HepG2 (cell line): ENCODE measurements around the gene MIDN. TPM values are rescaled to one million over a fixed set of nuclear protein-coding genes. Genes with fewer than 3 reads are reported as not detected.
A peak's percentile ranks its signal among the peaks of the same experiment; 100 is the strongest.

Experiments
- FOXC1 ChIP-seq: sonication (generic); formaldehyde crosslinking; IDR thresholded peaks from 2 replicates; pipeline ENCODE4 v1.8.0; 2022; ENCODE audit warnings: mild to moderate bottlenecking, missing genetic modification reagents, borderline replicate concordance
- HOXA5 ChIP-seq: sonication (generic); formaldehyde crosslinking; IDR thresholded peaks from 2 replicates; pipeline ENCODE4 v1.4.0; 2020; ENCODE audit warnings: missing genetic modification reagents
- THAP11 ChIP-seq: IDR thresholded peaks from 2 replicates; pipeline ENCODE4 v1.6.1; 2016; ENCODE audit warnings: missing biosample characterization, missing genetic modification reagents
- ZBTB7B ChIP-seq: sonication (generic); formaldehyde crosslinking; IDR thresholded peaks from 2 replicates; pipeline ENCODE4 v1.4.0; 2020; ENCODE audit warnings: missing genetic modification reagents
- ZNF207 ChIP-seq: fragments of 450-650 bp; IDR thresholded peaks from 2 replicates; pipeline ENCODE4 v1.6.1; 2016; ENCODE audit warnings: antibody characterized with exemption, borderline replicate concordance
- ZNF788 ChIP-seq: sonication (generic); formaldehyde crosslinking; IDR thresholded peaks from 2 replicates; pipeline ENCODE4 v1.5.0; 2020; ENCODE audit warnings: mild to moderate bottlenecking, missing genetic modification reagents, borderline replicate concordance
- polyA plus RNA-seq, 8 experiments: library from polyadenylated mRNA; depleted of rRNA in 3 of 8; stranded (reverse) in 7 of 8; unstranded in 1 of 8; fragments of >200 nt; fragmentation: Illumina TruSeq in 4 of 8; extraction: Trizol in 4 of 8; gene quantifications; 2 replicates each; pipeline versions ENCODE4 v1.2.1 to v1.2.3, GENCODE V29; 2011 to 2016; ENCODE audit warnings: low read depth in 4 of 8, missing spikeins in 1 of 8, mixed read lengths in 1 of 8; ENCODE audit not compliant: insufficient read depth in 1 of 8
- total RNA-seq, 5 experiments: library from RNA; depleted of rRNA; stranded (reverse); fragments of >200 nt; fragmentation: Illumina TruSeq; extraction: Trizol; gene quantifications; 2 replicates each; pipeline ENCODE4 v1.2.3, GENCODE V29; 2016; ENCODE audit warnings: low read depth in 1 of 5
- TF ChIP-seq, protein P1 (sequence below): sonication (generic); formaldehyde crosslinking; IDR thresholded peaks from 2 replicates; pipeline ENCODE4 v1.4.0; 2020; ENCODE audit warnings: missing genetic modification reagents
- TF ChIP-seq, protein P2 (sequence below): sonication (generic); formaldehyde crosslinking; IDR thresholded peaks from 2 replicates; pipeline ENCODE4 v1.4.0; 2020; ENCODE audit warnings: low read depth, missing genetic modification reagents
- TF ChIP-seq, protein P3 (sequence below): sonication (generic); formaldehyde crosslinking; IDR thresholded peaks from 2 replicates; pipeline ENCODE4 v1.8.1; 2023; ENCODE audit warnings: mild to moderate bottlenecking, inconsistent platforms, moderate library complexity, missing genetic modification reagents, borderline replicate concordance

MIDN gene
- total and polyA plus RNA-seq, 2 of the 13 experiments (the other 11 are each of a cell fraction or from before 2014, with no cell fraction given): 8.4 to 18.0 TPM

DNA sequence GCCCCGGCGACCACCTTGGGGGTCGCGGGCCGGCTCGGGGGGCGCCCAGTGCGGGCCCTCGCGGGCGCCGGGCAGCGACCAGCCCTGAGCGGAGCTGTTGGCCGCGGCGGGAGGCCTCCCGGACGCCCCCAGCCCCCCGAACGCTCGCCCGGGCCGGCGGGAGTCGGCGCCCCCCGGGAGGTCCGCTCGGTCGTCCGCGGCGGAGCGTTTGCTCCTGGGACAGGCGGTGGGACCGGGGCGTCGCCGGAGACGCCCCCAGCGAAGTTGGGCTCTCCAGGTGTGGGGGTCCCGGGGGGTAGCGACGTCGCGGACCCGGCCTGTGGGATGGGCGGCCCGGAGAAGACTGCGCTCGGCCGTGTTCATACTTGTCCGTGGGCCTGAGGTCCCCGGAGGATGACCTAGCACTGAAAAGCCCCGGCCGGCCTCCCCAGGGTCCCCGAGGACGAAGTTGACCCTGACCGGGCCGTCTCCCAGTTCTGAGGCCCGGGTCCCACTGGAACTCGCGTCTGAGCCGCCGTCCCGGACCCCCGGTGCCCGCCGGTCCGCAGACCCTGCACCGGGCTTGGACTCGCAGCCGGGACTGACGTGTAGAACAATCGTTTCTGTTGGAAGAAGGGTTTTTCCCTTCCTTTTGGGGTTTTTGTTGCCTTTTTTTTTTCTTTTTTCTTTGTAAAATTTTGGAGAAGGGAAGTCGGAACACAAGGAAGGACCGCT is 42.1 kb upstream of the MIDN start (continued):
- TF ChIP-seq, protein P1, sequence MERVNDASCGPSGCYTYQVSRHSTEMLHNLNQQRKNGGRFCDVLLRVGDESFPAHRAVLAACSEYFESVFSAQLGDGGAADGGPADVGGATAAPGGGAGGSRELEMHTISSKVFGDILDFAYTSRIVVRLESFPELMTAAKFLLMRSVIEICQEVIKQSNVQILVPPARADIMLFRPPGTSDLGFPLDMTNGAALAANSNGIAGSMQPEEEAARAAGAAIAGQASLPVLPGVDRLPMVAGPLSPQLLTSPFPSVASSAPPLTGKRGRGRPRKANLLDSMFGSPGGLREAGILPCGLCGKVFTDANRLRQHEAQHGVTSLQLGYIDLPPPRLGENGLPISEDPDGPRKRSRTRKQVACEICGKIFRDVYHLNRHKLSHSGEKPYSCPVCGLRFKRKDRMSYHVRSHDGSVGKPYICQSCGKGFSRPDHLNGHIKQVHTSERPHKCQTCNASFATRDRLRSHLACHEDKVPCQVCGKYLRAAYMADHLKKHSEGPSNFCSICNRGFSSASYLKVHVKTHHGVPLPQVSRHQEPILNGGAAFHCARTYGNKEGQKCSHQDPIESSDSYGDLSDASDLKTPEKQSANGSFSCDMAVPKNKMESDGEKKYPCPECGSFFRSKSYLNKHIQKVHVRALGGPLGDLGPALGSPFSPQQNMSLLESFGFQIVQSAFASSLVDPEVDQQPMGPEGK (CRISPR knock-in tag): 0 out of 2 replicates have a peak, but pooled peaks have one; percentile 4
- TF ChIP-seq THAP11 (CRISPR knock-in tag) (no peak), ZNF207 (no peak), HOXA5 (no peak), ZBTB7B (0 out of 2 replicates have a peak, but pooled peaks have one; percentile 19), ZNF788 (no peak), FOXC1 (CRISPR knock-in tag) (no peak)
- TF ChIP-seq, protein P2, sequence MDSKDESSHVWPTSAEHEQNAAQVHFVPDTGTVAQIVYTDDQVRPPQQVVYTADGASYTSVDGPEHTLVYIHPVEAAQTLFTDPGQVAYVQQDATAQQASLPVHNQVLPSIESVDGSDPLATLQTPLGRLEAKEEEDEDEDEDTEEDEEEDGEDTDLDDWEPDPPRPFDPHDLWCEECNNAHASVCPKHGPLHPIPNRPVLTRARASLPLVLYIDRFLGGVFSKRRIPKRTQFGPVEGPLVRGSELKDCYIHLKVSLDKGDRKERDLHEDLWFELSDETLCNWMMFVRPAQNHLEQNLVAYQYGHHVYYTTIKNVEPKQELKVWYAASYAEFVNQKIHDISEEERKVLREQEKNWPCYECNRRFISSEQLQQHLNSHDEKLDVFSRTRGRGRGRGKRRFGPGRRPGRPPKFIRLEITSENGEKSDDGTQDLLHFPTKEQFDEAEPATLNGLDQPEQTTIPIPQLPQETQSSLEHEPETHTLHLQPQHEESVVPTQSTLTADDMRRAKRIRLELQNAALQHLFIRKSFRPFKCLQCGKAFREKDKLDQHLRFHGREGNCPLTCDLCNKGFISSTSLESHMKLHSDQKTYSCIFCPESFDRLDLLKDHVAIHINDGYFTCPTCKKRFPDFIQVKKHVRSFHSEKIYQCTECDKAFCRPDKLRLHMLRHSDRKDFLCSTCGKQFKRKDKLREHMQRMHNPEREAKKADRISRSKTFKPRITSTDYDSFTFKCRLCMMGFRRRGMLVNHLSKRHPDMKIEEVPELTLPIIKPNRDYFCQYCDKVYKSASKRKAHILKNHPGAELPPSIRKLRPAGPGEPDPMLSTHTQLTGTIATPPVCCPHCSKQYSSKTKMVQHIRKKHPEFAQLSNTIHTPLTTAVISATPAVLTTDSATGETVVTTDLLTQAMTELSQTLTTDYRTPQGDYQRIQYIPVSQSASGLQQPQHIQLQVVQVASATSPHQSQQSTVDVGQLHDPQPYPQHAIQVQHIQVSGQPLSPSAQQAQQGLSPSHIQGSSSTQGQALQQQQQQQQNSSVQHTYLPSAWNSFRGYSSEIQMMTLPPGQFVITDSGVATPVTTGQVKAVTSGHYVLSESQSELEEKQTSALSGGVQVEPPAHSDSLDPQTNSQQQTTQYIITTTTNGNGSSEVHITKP (CRISPR knock-in tag): no peak
- TF ChIP-seq, protein P3, sequence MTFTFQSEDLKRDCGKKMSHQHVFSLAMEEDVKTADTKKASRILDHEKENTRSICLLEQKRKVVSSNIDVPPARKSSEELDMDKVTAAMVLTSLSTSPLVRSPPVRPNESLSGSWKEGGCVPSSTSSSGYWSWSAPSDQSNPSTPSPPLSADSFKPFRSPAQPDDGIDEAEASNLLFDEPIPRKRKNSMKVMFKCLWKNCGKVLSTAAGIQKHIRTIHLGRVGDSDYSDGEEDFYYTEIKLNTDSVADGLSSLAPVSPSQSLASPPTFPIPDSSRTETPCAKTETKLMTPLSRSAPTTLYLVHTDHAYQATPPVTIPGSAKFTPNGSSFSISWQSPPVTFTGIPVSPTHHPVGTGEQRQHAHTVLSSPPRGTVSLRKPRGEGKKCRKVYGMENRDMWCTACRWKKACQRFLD (CRISPR knock-in tag): no peak
